ENCODE data around the gene PLEKHG3.

DNA sequence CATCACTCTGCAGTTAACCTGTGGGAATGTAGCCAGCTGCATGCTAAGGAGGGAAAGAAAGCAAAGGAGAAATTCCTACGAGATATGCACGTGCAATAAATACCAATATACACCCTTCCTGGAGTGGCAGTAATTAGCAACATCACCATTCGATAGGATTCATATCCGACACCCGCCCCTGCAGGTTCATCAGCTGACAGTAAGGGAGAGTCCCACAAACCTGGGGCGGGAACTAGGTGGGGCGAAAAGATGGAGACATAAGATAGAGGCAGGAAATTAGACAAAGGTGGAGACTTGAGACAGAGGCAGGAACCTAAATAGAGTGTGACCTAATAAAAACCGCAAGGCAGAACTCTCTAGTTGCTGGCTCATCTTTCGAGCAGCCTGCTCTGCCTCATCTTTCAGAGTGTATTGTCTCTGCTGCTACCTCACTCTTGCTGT, 51.6 kb downstream of the PLEKHG3 start:
- TF ChIP-seq, protein P1, sequence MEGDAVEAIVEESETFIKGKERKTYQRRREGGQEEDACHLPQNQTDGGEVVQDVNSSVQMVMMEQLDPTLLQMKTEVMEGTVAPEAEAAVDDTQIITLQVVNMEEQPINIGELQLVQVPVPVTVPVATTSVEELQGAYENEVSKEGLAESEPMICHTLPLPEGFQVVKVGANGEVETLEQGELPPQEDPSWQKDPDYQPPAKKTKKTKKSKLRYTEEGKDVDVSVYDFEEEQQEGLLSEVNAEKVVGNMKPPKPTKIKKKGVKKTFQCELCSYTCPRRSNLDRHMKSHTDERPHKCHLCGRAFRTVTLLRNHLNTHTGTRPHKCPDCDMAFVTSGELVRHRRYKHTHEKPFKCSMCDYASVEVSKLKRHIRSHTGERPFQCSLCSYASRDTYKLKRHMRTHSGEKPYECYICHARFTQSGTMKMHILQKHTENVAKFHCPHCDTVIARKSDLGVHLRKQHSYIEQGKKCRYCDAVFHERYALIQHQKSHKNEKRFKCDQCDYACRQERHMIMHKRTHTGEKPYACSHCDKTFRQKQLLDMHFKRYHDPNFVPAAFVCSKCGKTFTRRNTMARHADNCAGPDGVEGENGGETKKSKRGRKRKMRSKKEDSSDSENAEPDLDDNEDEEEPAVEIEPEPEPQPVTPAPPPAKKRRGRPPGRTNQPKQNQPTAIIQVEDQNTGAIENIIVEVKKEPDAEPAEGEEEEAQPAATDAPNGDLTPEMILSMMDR (optimal IDR thresholded peaks at IDR 0.05 in 1 of 3, IDR thresholded peaks at IDR 0.05 in 1 of 3, conservative IDR thresholded peaks at IDR 0.05 in 1 of 3; ENCODE audit: extremely low read depth in 1 of 3, insufficient read depth in 2 of 3, low read length in 3 of 3) = no peak
- TF ChIP-seq EZH2 (IDR thresholded peaks at IDR 0.05; ENCODE audit: low read length) = no peak

Data from keratinocyte (primary cell).